Mesothelial cell of epicardium (in vitro differentiated cells): ENCODE data around the gene CPTP. TPM values are rescaled to one million over a fixed set of nuclear protein-coding genes. Genes with fewer than 3 reads are reported as not detected.

ENCODE experiments used
- DNase-seq, 2 experiments: peaks; one replicate each; pipeline ENCODE4 v3.0.0; 2021; ENCODE audit warnings: low spot score in 2 of 2; ENCODE audit not compliant: unreplicated experiment in 2 of 2
- H3K27ac Mint-ChIP-seq: 2 replicates; pipeline ENCODE4 v1.8.0; 2021; ENCODE audit warnings: mixed read lengths
- H3K27me3 Mint-ChIP-seq: 2 replicates; pipeline ENCODE4 v1.8.0; 2021; ENCODE audit warnings: low read depth, mixed read lengths
- H3K36me3 Mint-ChIP-seq: 2 replicates; pipeline ENCODE4 v1.8.0; 2021; ENCODE audit warnings: mixed read lengths
- H3K4me1 Mint-ChIP-seq: 2 replicates; pipeline ENCODE4 v1.8.0; 2021; ENCODE audit warnings: mixed read lengths
- H3K4me3 Mint-ChIP-seq: 2 replicates; pipeline ENCODE4 v1.8.0; 2021; ENCODE audit warnings: mild to moderate bottlenecking, moderate library complexity, mixed read lengths
- H3K9me3 Mint-ChIP-seq: 2 replicates; pipeline ENCODE4 v1.8.0; 2021; ENCODE audit warnings: mixed read lengths
- CTCF ChIP-seq: fragments of 200-600 bp; sonication (generic); IDR thresholded peaks from one replicate; pipeline ENCODE4 v1.5.0; 2021; ENCODE audit warnings: antibody characterized with exemption; ENCODE audit not compliant: unreplicated experiment
- total RNA-seq: library from RNA; stranded (reverse); gene quantifications from 3 replicates; pipeline ENCODE4 v1.2.1, GENCODE V29; 2021

The CPTP gene
- total RNA-seq, 1 donor from 2014 or later, result 17.8 TPM

GRCh38 chr1:1303736-1304135 is 20.9 kb upstream of the CPTP start:
- H3K36me3 Mint-ChIP-seq, result no peaks in the 10 kb centered on the region
- H3K9me3 Mint-ChIP-seq, result no peaks in the 10 kb centered on the region
- no peak overlapping the region for H3K4me3 Mint-ChIP-seq
- H3K4me1 Mint-ChIP-seq, result peaks cover 23% of the 10 kb centered on the region
- H3K27ac Mint-ChIP-seq, result no peak overlapping the region
- no peaks in the 10 kb centered on the region for H3K27me3 Mint-ChIP-seq
- TF ChIP-seq CTCF, result no peak
- DNase-seq, result no peak

- no peak for TF ChIP-seq CTCF
- Mint-ChIP-seq H3K4me3 (peak overlapping the region; percentile 80), H3K4me1 (peaks cover 26% of the 10 kb centered on the region), H3K27ac (peak overlapping the region; percentile 79), H3K9me3 (no peaks in the 10 kb centered on the region), H3K27me3 (no peaks in the 10 kb centered on the region), H3K36me3 (no peaks in the 10 kb centered on the region)
- DNase-seq, result peak; percentile 81 to 84
Measured at GRCh38 chr1:1304331-1305299, 20.0 kb upstream of the CPTP start.

GRCh38 chr1:1305300-1306069 is 19.1 kb upstream of the CPTP start:
- Mint-ChIP-seq H3K9me3 (no peaks in the 10 kb centered on the region), H3K27me3 (no peaks in the 10 kb centered on the region), H3K27ac (peak overlapping the region; percentile 93), H3K4me1 (peaks cover 26% of the 10 kb centered on the region), H3K36me3 (no peaks in the 10 kb centered on the region), H3K4me3 (peak overlapping the region; percentile 80)
- TF ChIP-seq CTCF, result no peak
- no peak for DNase-seq

GRCh38 chr1:1306070-1306660 is 18.4 kb upstream of the CPTP start:
- Mint-ChIP-seq H3K36me3 (no peaks in the 10 kb centered on the region), H3K27ac (peak overlapping the region; percentile 93)
- DNase-seq, result no peak

More at GRCh38 chr1:1306070-1306660, 18.4 kb upstream of the CPTP start:
- Mint-ChIP-seq H3K27me3 (no peaks in the 10 kb centered on the region), H3K9me3 (no peaks in the 10 kb centered on the region), H3K4me3 (peak overlapping the region; percentile 80), H3K4me1 (peaks cover 26% of the 10 kb centered on the region)
- no peak for TF ChIP-seq CTCF
